Nasal cavity respiratory epithelium epithelial cell of viscerocranial mucosa (primary cell): ENCODE results near the gene HMHB1. TPM values are rescaled to one million over a fixed set of nuclear protein-coding genes. Genes with fewer than 3 reads are reported as not detected.

Source experiments
- total RNA-seq: library from RNA; depleted of rRNA; stranded (reverse); fragments of >200 nt; gene quantifications from 2 replicates; pipeline ENCODE4 v1.2.3, GENCODE V29; 2014

Gene HMHB1
- total RNA-seq = not detected in 2 replicates

DNA sequence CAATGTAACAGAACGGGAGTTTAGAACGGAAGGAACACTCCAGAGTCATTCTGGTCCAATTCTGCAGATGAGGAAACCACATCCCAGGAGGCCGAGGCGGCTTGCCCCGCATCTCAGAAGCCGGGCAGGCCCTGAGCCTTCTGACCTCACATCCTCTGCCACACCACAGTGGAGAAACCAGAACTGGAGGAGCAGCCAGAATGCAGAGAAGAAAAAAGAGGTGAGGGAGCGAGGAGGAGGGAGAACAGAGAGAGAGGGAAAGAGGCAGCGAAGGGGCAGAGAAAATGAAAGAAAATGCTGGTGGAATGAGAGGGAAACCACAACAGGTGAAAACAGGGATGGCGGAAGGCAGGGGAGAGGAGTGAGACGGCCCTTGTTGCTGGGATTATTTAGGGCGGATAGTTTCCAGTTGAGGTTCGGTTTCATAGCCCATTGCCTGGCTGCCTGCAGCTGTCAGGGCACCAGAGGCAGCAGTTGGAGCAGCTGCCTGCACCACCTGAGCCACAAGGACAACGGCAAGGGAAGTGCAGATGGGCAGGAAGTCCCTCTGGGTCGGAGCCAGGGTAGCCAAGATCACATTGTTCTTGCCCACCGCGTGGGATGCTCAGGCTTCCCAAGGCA is at the start of gene HMHB1:
Gene HMHB1 (plus strand): TSS at position 77 of the 621 bp plus-strand sequence.

